IMR-90 (cell line): ENCODE measurements around the gene TMBIM6. TPM values are rescaled to one million over a fixed set of nuclear protein-coding genes. Genes with fewer than 3 reads are reported as not detected.

Source experiments
- ATAC-seq: fragments of 200-7000 bp; cut with Tn5 transposase; 2 replicates; pipeline ENCODE4 v1.9.1; 2020; ENCODE audit warnings: low read depth, mild to moderate bottlenecking, moderate library complexity
- BruUV-seq: library from RNA; stranded (reverse); fragments of 400-500 nt; replicated peaks from 2 replicates; lab custom pipeline; 2021; lab: Mats Ljungman, UMichigan
- CTCF ChIA-PET: fragments of 300-600 bp; formaldehyde crosslinking; extraction: SDS; loops from one replicate; lab custom pipeline; 2021; ENCODE audit warnings: antibody characterized with exemption; lab: Yijun Ruan, JAX
- POLR2A ChIA-PET: fragments of 300-600 bp; sonication (Branson Sonifier 250); formaldehyde crosslinking; loops from one replicate; lab custom pipeline; 2022; ENCODE audit warnings: antibody characterized with exemption; ENCODE audit not compliant: unreplicated experiment; lab: Charles Lee
- DNase-seq: peaks from one replicate; pipeline ENCODE4 v3.0.0; 2013
- H2AFZ ChIP-seq: replicated peaks from 2 replicates; pipeline ENCODE3; 2013; ENCODE audit warnings: low read length, mild to moderate bottlenecking; ENCODE audit not compliant: poor library complexity
- H2AK5ac ChIP-seq: 2 replicates; pipeline ENCODE4 v1.6.1; 2013; ENCODE audit warnings: low read depth, low read length, inconsistent platforms
- H2AK9ac ChIP-seq: replicated peaks from 2 replicates; pipeline ENCODE3; 2013; ENCODE audit warnings: mild to moderate bottlenecking, low read depth, low read length, moderate library complexity; ENCODE audit not compliant: poor library complexity
- H2BK120ac ChIP-seq: 2 replicates; pipeline ENCODE4 v1.6.1; 2013; ENCODE audit warnings: low read depth, low read length, inconsistent platforms
- H2BK15ac ChIP-seq: 3 replicates; pipeline ENCODE4 v1.6.1; 2013; ENCODE audit warnings: low read depth, low read length, inconsistent platforms
- H2BK20ac ChIP-seq: 2 replicates; pipeline ENCODE4 v1.6.1; 2013; ENCODE audit warnings: low read depth, mild to moderate bottlenecking, inconsistent platforms, low read length, moderate library complexity
- H2BK5ac ChIP-seq: 2 replicates; pipeline ENCODE4 v1.6.1; 2013; ENCODE audit warnings: mild to moderate bottlenecking, low read depth, low read length, inconsistent platforms; ENCODE audit not compliant: poor library complexity, severe bottlenecking
- H3K14ac ChIP-seq: replicated peaks from 2 replicates; pipeline ENCODE4 v1.6.1; 2013; ENCODE audit warnings: low read depth, low read length, inconsistent platforms
- H3K18ac ChIP-seq: 2 replicates; pipeline ENCODE4 v1.6.1; 2013; ENCODE audit warnings: low read depth, low read length, control low read depth
- H3K23ac ChIP-seq: 2 replicates; pipeline ENCODE4 v1.6.1; 2013; ENCODE audit warnings: low read depth, low read length, inconsistent platforms
- H3K27ac ChIP-seq: 2 replicates; pipeline ENCODE4 v1.5.1; 2013; ENCODE audit warnings: mild to moderate bottlenecking, control low read depth, low read length; ENCODE audit not compliant: insufficient read depth
- H3K27me3 ChIP-seq: 2 replicates; pipeline ENCODE4 v1.6.1; 2013; ENCODE audit warnings: low read length; ENCODE audit not compliant: control insufficient read depth, insufficient read depth
- H3K36me3 ChIP-seq: 2 replicates; pipeline ENCODE4 v1.6.1; 2013; ENCODE audit warnings: low read length, mixed read lengths; ENCODE audit not compliant: control insufficient read depth, insufficient read depth
- H3K4ac ChIP-seq: 2 replicates; pipeline ENCODE4 v1.6.1; 2013; ENCODE audit warnings: low read depth, low read length, inconsistent platforms
- H3K4me1 ChIP-seq: 2 replicates; pipeline ENCODE4 v1.6.1; 2013; ENCODE audit warnings: low read length, mixed read lengths; ENCODE audit not compliant: control insufficient read depth, insufficient read depth
- H3K4me2 ChIP-seq: 2 replicates; pipeline ENCODE4 v1.6.1; 2013; ENCODE audit warnings: low read depth, mild to moderate bottlenecking, control low read depth, low read length, moderate library complexity
- H3K4me3 ChIP-seq: 2 replicates; pipeline ENCODE4 v1.5.1; 2013; ENCODE audit warnings: low read depth, mild to moderate bottlenecking, control low read depth, low read length, moderate library complexity; ENCODE audit not compliant: insufficient read depth
- H3K56ac ChIP-seq: 2 replicates; pipeline ENCODE4 v1.6.1; 2013; ENCODE audit warnings: low read length, inconsistent platforms; ENCODE audit not compliant: insufficient read depth; ENCODE audit errors: extremely low read depth
- H3K79me1 ChIP-seq, 2 experiments: 2 replicates each; pipeline ENCODE4 v1.6.1; 2013; ENCODE audit warnings: low read length in 2 of 2, inconsistent platforms in 1 of 2, low read depth in 1 of 2
- H3K9ac ChIP-seq: 2 replicates; pipeline ENCODE4 v1.6.1; 2013; ENCODE audit warnings: low read depth, low read length, control low read depth
- H3K9me1 ChIP-seq: 2 replicates; pipeline ENCODE4 v1.6.1; 2013; ENCODE audit warnings: low read length, inconsistent platforms; ENCODE audit not compliant: insufficient read depth
- H3K9me3 ChIP-seq: 2 replicates; pipeline ENCODE4 v1.6.1; 2013; ENCODE audit warnings: low read length; ENCODE audit not compliant: control insufficient read depth, insufficient read depth
- H4K20me1 ChIP-seq: 2 replicates; pipeline ENCODE4 v1.6.1; 2013; ENCODE audit warnings: low read length, inconsistent platforms; ENCODE audit not compliant: insufficient read depth
- H4K5ac ChIP-seq: 2 replicates; pipeline ENCODE4 v1.6.1; 2013; ENCODE audit warnings: mild to moderate bottlenecking, low read depth, low read length, control low read depth
- H4K8ac ChIP-seq, 2 experiments: 2 replicates each; pipeline ENCODE4 v1.6.1; 2013; ENCODE audit warnings: low read depth in 2 of 2, low read length in 2 of 2, control low read depth in 1 of 2, inconsistent platforms in 1 of 2
- H4K91ac ChIP-seq: 2 replicates; pipeline ENCODE4 v1.6.1; 2013; ENCODE audit warnings: low read depth, low read length, inconsistent platforms; ENCODE audit not compliant: insufficient read depth
- CEBPB ChIP-seq: IDR thresholded peaks from 2 replicates; pipeline ENCODE4 v1.6.1; 2012; ENCODE audit warnings: low read depth, low read length, improper control_type of control experiment
- FOS ChIP-seq: fragments of 150-350 bp; IDR thresholded peaks from 2 replicates; pipeline ENCODE4 v1.6.1; 2016; ENCODE audit warnings: low read depth, low read length
- MXI1 ChIP-seq: IDR thresholded peaks from 2 replicates; pipeline ENCODE4 v1.6.1; 2012; ENCODE audit warnings: low read depth, mild to moderate bottlenecking, low read length, moderate library complexity, borderline replicate concordance
- SMC3 ChIP-seq: fragments of 150-350 bp; IDR thresholded peaks from 2 replicates; pipeline ENCODE4 v1.6.1; 2016; ENCODE audit warnings: low read depth, mild to moderate bottlenecking, antibody characterized with exemption, low read length, moderate library complexity
- WGBS, 2 experiments: methylation state at CpG; one replicate each; pipeline versions ENCODE4 v1.1.5 to v1.1.7; 2013; ENCODE audit warnings: missing lambda C conversion rate in 2 of 2; ENCODE audit not compliant: insufficient read length in 1 of 2; ENCODE audit errors: extremely low coverage in 2 of 2; 5-methylcytosine and 5-hydroxymethylcytosine counted together
- dilution Hi-C: fragments of 300-500 bp; cut with HindIII; formaldehyde crosslinking; loops from one replicate; pipeline ENCODE4 v1.14.3; 2018; ENCODE audit warnings: low sequenced_read_pairs; ENCODE audit not compliant: unreplicated experiment
- in situ Hi-C: fragments of 300-500 bp; cut with MboI; formaldehyde crosslinking; loops from 3 replicates; pipeline ENCODE4 v1.14.3; 2019; ENCODE audit warnings: low sequenced_read_pairs, inconsistent platforms, mixed read lengths
- intact Hi-C: fragments of 100-400 bp; cut with micrococcal nuclease; formaldehyde crosslinking; loops from 2 replicates; pipeline ENCODE4 v1.10.0; 2022
- polyA plus RNA-seq, 3 experiments: library from polyadenylated mRNA; depleted of rRNA; stranded (reverse); fragments of >200 nt; gene quantifications; 2 replicates each; pipeline ENCODE4 v1.2.3, GENCODE V29; 2012; ENCODE audit warnings: low replicate concordance in 1 of 3
- total RNA-seq: library from RNA; depleted of rRNA; stranded (reverse); fragments of >200 nt; gene quantifications from 2 replicates; pipeline ENCODE4 v1.2.3, GENCODE V29; 2012

The TMBIM6 gene
- total and polyA plus RNA-seq, 2 of the 4 experiments (the other 2 are of a cell fraction) = 255 to 285 TPM

GRCh38 chr12:49698619-49699545 is 42.5 kb upstream of the TMBIM6 start:
- no peaks in the 10 kb centered on the region for H3K9me3 ChIP-seq
- peaks cover 24% of the 10 kb centered on the region for H3K4me1 ChIP-seq
- H2BK15ac ChIP-seq = no peak overlapping the region; the same call in 2 of the 3 replicates
- POLR2A ChIA-PET = no interaction called here
- no peaks in the 10 kb centered on the region for H3K27me3 ChIP-seq
- CTCF ChIA-PET = no interaction called here
- peak overlapping the region; percentile 45 for H2AFZ ChIP-seq
- H4K20me1 ChIP-seq = peaks cover 33% of the 10 kb centered on the region
- TF ChIP-seq FOS (0 out of 2 replicates have a peak, but pooled peaks have one; percentile 50), CEBPB (peak; percentile 34; the same call in 1 of the 2 replicates), MXI1 (0 out of 2 replicates have a peak, but pooled peaks have one; percentile 17), SMC3 (no peak)
- peaks cover 19% of the 10 kb centered on the region for H3K9me1 ChIP-seq
- peak overlapping the region; percentile 44 for H3K4ac ChIP-seq
- in situ Hi-C loops = no loop called here
- no peak overlapping the region; the same call in 1 of the 2 replicates for H3K4me3 ChIP-seq
- peak overlapping the region; percentile 25 for H2BK5ac ChIP-seq
- ATAC-seq = peak; percentile 78
- intact Hi-C loops = no loop called here
- H3K56ac ChIP-seq = no peak overlapping the region
- peak overlapping the region; percentile 36 for H3K23ac ChIP-seq
- no peak overlapping the region for H3K18ac ChIP-seq
- peak overlapping the region; percentile 11 for H2AK9ac ChIP-seq
- dilution Hi-C loops = no loop called here
- H4K8ac ChIP-seq = peak overlapping the region in 1 of 2 experiments; percentile 24; a peak in 1 of 4 replicates
- no peak overlapping the region for H4K5ac ChIP-seq
- no peaks in the 10 kb centered on the region for H3K36me3 ChIP-seq
- H3K9ac ChIP-seq = no peak overlapping the region
- peak overlapping the region; percentile 71 for H3K4me2 ChIP-seq
- peaks cover 14 to 75% of the 10 kb centered on the region in 2 experiments for H3K79me1 ChIP-seq
- H2BK20ac ChIP-seq = peak overlapping the region; percentile 35; the same call in 1 of the 2 replicates
- DNase-seq = peak; percentile 71
- H2AK5ac ChIP-seq = peak overlapping the region; percentile 60; the same call in 1 of the 2 replicates
- peak overlapping the region; percentile 20; the same call in 1 of the 2 replicates for H2BK120ac ChIP-seq
- peak overlapping the region; percentile 49 for H3K14ac ChIP-seq
- BruUV-seq = no TSS peak
- 25% methylated on average over 3 of the region's 8 CpGs; no CpG with 5 or more reads in 1 of the 2 experiments for WGBS, 2 experiments
- H4K91ac ChIP-seq = no peak overlapping the region
- peak overlapping the region; percentile 14; the same call in 1 of the 2 replicates for H3K27ac ChIP-seq
